GM23338 (cell line): ENCODE data around the gene FLNC. TPM values are rescaled to one million over a fixed set of nuclear protein-coding genes. Genes with fewer than 3 reads are reported as not detected.

ENCODE experiments used
- ATAC-seq: fragments of 200-7000 bp; cut with Tn5 transposase; 3 replicates; pipeline ENCODE4 v1.9.1; 2020
- DNase-seq: peaks from one replicate; pipeline ENCODE4 v3.0.0-alpha.2; 2015; ENCODE audit warnings: low spot score
- H2AFZ ChIP-seq: fragments of 200-600 bp; sonication (generic); 2 replicates; pipeline ENCODE4 v1.8.0; 2016; ENCODE audit warnings: antibody characterized with exemption, mild to moderate bottlenecking, moderate library complexity
- H3F3A ChIP-seq: fragments of 200-600 bp; sonication (generic); replicated peaks from 2 replicates; pipeline ENCODE4 v1.8.0; 2017; ENCODE audit warnings: antibody characterized with exemption, mixed run types, low read depth
- H3K27ac ChIP-seq: fragments of 200-600 bp; sonication (generic); 2 replicates; pipeline ENCODE4 v1.6.1; 2016; ENCODE audit warnings: low read depth
- H3K27me3 ChIP-seq: fragments of 200-600 bp; sonication (generic); 2 replicates; pipeline ENCODE4 v1.8.0; 2016; ENCODE audit warnings: mild to moderate bottlenecking, mixed run types, moderate library complexity; ENCODE audit not compliant: insufficient read depth
- H3K36me3 ChIP-seq: fragments of 200-600 bp; sonication (generic); 2 replicates; pipeline ENCODE4 v1.8.0; 2016; ENCODE audit warnings: mild to moderate bottlenecking; ENCODE audit not compliant: insufficient read depth
- H3K4me1 ChIP-seq: fragments of 200-600 bp; sonication (generic); 2 replicates; pipeline ENCODE4 v1.8.0; 2016; ENCODE audit warnings: mild to moderate bottlenecking, moderate library complexity; ENCODE audit not compliant: insufficient read depth
- H3K4me2 ChIP-seq: fragments of 200-600 bp; sonication (generic); 2 replicates; pipeline ENCODE4 v1.7.1; 2017; ENCODE audit warnings: mixed run types
- H3K4me3 ChIP-seq: fragments of 200-600 bp; sonication (generic); 2 replicates; pipeline ENCODE4 v1.6.1; 2016; ENCODE audit warnings: mixed run types
- H3K79me2 ChIP-seq: fragments of 200-600 bp; sonication (generic); replicated peaks from 2 replicates; pipeline ENCODE4 v1.8.0; 2017; ENCODE audit warnings: mild to moderate bottlenecking; ENCODE audit not compliant: insufficient read depth
- H3K9me2 ChIP-seq: fragments of 200-600 bp; sonication (generic); 2 replicates; pipeline ENCODE4 v1.8.0; 2017; ENCODE audit not compliant: insufficient read depth
- H4K20me1 ChIP-seq: fragments of 200-600 bp; sonication (generic); replicated peaks from 2 replicates; pipeline ENCODE4 v1.8.0; 2017; ENCODE audit warnings: mild to moderate bottlenecking; ENCODE audit not compliant: insufficient read depth
- H3K27ac Mint-ChIP-seq: 2 replicates; pipeline ENCODE4 v1.8.0; 2020; ENCODE audit warnings: inconsistent platforms, mild to moderate bottlenecking, moderate library complexity, mixed read lengths
- H3K27me3 Mint-ChIP-seq: 3 replicates; pipeline ENCODE4 v1.8.0; 2022; ENCODE audit warnings: low read depth, mild to moderate bottlenecking, moderate library complexity, mixed read lengths, inconsistent platforms; ENCODE audit not compliant: insufficient read depth, poor library complexity
- H3K36me3 Mint-ChIP-seq: 3 replicates; pipeline ENCODE4 v1.8.0; 2021; ENCODE audit warnings: low read depth, mild to moderate bottlenecking, inconsistent platforms, moderate library complexity, mixed read lengths
- H3K4me1 Mint-ChIP-seq: 3 replicates; pipeline ENCODE4 v1.8.0; 2020; ENCODE audit warnings: mild to moderate bottlenecking, inconsistent platforms, mixed read lengths
- H3K4me3 Mint-ChIP-seq: 3 replicates; pipeline ENCODE4 v1.8.0; 2021; ENCODE audit warnings: moderate library complexity, mild to moderate bottlenecking, inconsistent platforms, mixed read lengths
- H3K9me3 Mint-ChIP-seq: 3 replicates; pipeline ENCODE4 v1.8.0; 2020; ENCODE audit warnings: moderate library complexity, mild to moderate bottlenecking, inconsistent platforms, mixed read lengths
- CREB1 ChIP-seq: fragments of 250-450 bp; sonication (Bioruptor Pico); IDR thresholded peaks from 2 replicates; pipeline ENCODE4 v1.5.0; 2020; ENCODE audit warnings: low read depth, mild to moderate bottlenecking, moderate library complexity
- ZNF331 ChIP-seq: fragments of 250-450 bp; sonication (Bioruptor Pico); IDR thresholded peaks from 2 replicates; pipeline ENCODE4 v1.5.0; 2020; ENCODE audit warnings: low read depth, mild to moderate bottlenecking, moderate library complexity
- polyA plus RNA-seq: library from polyadenylated mRNA; unstranded; fragments of >200 nt; fragmentation: Nextera tagmentation; extraction: Ambion mirVana; gene quantifications from 2 replicates; pipeline ENCODE4 v1.2.1, GENCODE V29; 2016
- total RNA-seq: library from RNA; depleted of rRNA; stranded (reverse); fragments of >200 nt; shearing (Covaris generic); gene quantifications from 2 replicates; pipeline ENCODE4 v1.2.3, GENCODE V29; 2014
- TF ChIP-seq, protein P1 (sequence below): IDR thresholded peaks from one replicate; pipeline ENCODE4 v1.6.1; 2018; ENCODE audit warnings: antibody characterized with exemption; ENCODE audit not compliant: unreplicated experiment
- TF ChIP-seq, protein P2 (sequence below): fragments of 250-450 bp; sonication (Bioruptor Pico); IDR thresholded peaks from 2 replicates; pipeline ENCODE4 v1.5.0; 2020; ENCODE audit warnings: mild to moderate bottlenecking, moderate library complexity
- TF ChIP-seq, protein P3 (sequence below), 2 experiments: fragments of 200-600 bp in 1 of 2; sonication (generic) in 1 of 2; conservative IDR thresholded peaks; 2 replicates each; pipeline versions ENCODE4 v1.5.1 to v1.6.1; 2016 to 2017; ENCODE audit warnings: antibody characterized with exemption in 2 of 2, low read depth in 2 of 2, mild to moderate bottlenecking in 2 of 2, moderate library complexity in 1 of 2
- TF ChIP-seq, protein P4 (sequence below): IDR thresholded peaks from 2 replicates; pipeline ENCODE4 v1.6.1; 2016; ENCODE audit warnings: antibody characterized with exemption

The FLNC gene
- total and polyA plus RNA-seq, 2 experiments from 2014 or later: 0.65 to 11.8 TPM

DNA sequence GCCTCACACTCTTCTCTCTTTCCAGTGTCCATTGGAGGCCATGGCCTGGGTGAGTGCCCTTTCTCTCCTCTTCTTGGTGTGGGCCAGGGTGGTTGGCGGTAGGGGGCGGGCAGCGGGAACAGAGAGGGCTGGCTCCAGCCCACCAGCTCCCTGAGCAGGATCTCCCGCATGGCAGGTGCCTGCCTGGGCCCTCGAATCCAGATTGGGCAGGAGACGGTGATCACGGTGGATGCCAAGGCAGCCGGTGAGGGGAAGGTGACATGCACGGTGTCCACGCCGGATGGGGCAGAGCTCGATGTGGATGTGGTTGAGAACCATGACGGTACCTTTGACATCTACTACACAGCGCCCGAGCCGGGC lies 18.9 kb downstream of the FLNC start:
- no peak overlapping the region for H3K27ac Mint-ChIP-seq
- no peaks in the 10 kb centered on the region for H3K36me3 Mint-ChIP-seq
- Histone ChIP-seq H4K20me1 (no peaks in the 10 kb centered on the region), H2AFZ (no peak overlapping the region), H3K4me3 (no peak overlapping the region), H3K79me2 (no peaks in the 10 kb centered on the region), H3K4me1 (no peaks in the 10 kb centered on the region), H3K36me3 (no peaks in the 10 kb centered on the region), H3F3A (no peaks in the 10 kb centered on the region), H3K27me3 (no peaks in the 10 kb centered on the region), H3K27ac (no peak overlapping the region), H3K9me2 (no peaks in the 10 kb centered on the region), H3K4me2 (no peak overlapping the region)
- no peak for ATAC-seq
- H3K4me3 Mint-ChIP-seq: no peak overlapping the region
- no peaks in the 10 kb centered on the region; the same call in 2 of the 3 replicates for H3K4me1 Mint-ChIP-seq
- TF ChIP-seq, protein P1, sequence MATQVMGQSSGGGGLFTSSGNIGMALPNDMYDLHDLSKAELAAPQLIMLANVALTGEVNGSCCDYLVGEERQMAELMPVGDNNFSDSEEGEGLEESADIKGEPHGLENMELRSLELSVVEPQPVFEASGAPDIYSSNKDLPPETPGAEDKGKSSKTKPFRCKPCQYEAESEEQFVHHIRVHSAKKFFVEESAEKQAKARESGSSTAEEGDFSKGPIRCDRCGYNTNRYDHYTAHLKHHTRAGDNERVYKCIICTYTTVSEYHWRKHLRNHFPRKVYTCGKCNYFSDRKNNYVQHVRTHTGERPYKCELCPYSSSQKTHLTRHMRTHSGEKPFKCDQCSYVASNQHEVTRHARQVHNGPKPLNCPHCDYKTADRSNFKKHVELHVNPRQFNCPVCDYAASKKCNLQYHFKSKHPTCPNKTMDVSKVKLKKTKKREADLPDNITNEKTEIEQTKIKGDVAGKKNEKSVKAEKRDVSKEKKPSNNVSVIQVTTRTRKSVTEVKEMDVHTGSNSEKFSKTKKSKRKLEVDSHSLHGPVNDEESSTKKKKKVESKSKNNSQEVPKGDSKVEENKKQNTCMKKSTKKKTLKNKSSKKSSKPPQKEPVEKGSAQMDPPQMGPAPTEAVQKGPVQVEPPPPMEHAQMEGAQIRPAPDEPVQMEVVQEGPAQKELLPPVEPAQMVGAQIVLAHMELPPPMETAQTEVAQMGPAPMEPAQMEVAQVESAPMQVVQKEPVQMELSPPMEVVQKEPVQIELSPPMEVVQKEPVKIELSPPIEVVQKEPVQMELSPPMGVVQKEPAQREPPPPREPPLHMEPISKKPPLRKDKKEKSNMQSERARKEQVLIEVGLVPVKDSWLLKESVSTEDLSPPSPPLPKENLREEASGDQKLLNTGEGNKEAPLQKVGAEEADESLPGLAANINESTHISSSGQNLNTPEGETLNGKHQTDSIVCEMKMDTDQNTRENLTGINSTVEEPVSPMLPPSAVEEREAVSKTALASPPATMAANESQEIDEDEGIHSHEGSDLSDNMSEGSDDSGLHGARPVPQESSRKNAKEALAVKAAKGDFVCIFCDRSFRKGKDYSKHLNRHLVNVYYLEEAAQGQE: no peak
- H3K27me3 Mint-ChIP-seq: peaks cover 8% of the 10 kb centered on the region
- H3K9me3 Mint-ChIP-seq: no peaks in the 10 kb centered on the region
- no peak for DNase-seq

DNA sequence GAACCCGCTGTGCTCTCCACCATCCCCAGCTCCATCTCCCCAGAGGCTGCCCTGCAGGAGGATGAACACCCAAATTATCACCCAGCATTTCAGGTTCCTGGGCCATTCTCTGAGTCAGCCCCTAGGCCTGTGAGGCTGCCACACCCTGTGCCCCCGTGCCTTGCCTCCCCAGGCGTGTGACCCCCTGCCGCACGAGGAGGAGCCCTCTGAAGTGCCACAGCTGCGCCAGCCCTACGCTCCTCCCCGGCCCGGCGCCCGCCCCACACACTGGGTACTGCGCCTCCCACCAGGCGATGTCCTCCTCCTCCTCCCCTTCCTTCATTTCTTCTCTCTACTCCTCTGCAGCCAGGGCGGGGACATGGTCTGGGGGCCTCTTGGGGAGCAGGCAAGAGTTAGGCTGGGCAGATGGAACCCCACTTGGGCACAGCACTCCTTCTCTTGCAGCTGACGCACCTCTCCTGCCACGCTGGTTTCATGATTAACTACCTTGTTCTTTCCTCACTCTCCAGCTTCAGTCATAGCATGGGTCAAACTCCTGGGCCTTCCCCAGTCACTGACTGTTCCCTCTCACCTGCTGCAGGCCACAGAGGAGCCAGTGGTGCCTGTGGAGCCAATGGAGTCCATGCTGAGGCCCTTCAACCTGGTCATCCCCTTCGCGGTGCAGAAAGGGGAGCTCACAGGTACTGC lies 19.7 kb downstream of the FLNC start:
- H3K36me3 Mint-ChIP-seq: no peaks in the 10 kb centered on the region
- H3K4me3 Mint-ChIP-seq: no peak overlapping the region
- no peaks in the 10 kb centered on the region for H3K9me2 ChIP-seq
- H3K9me3 Mint-ChIP-seq: no peaks in the 10 kb centered on the region
- H3K4me2 ChIP-seq: no peak overlapping the region
- no peaks in the 10 kb centered on the region; the same call in 2 of the 3 replicates for H3K4me1 Mint-ChIP-seq
- no peaks in the 10 kb centered on the region for H3F3A ChIP-seq
- no peaks in the 10 kb centered on the region for H4K20me1 ChIP-seq
- H3K36me3 ChIP-seq: no peaks in the 10 kb centered on the region
- no peaks in the 10 kb centered on the region for H3K79me2 ChIP-seq
- H3K27me3 Mint-ChIP-seq: peaks cover 9% of the 10 kb centered on the region
- ATAC-seq (no peak), DNase-seq (no peak)
- H3K4me1 ChIP-seq: no peaks in the 10 kb centered on the region
- no peaks in the 10 kb centered on the region for H3K27me3 ChIP-seq
- H3K4me3 ChIP-seq: no peak overlapping the region
- no peak overlapping the region for H3K27ac ChIP-seq
- no peak overlapping the region for H2AFZ ChIP-seq
- H3K27ac Mint-ChIP-seq: no peak overlapping the region
- TF ChIP-seq, protein P2, sequence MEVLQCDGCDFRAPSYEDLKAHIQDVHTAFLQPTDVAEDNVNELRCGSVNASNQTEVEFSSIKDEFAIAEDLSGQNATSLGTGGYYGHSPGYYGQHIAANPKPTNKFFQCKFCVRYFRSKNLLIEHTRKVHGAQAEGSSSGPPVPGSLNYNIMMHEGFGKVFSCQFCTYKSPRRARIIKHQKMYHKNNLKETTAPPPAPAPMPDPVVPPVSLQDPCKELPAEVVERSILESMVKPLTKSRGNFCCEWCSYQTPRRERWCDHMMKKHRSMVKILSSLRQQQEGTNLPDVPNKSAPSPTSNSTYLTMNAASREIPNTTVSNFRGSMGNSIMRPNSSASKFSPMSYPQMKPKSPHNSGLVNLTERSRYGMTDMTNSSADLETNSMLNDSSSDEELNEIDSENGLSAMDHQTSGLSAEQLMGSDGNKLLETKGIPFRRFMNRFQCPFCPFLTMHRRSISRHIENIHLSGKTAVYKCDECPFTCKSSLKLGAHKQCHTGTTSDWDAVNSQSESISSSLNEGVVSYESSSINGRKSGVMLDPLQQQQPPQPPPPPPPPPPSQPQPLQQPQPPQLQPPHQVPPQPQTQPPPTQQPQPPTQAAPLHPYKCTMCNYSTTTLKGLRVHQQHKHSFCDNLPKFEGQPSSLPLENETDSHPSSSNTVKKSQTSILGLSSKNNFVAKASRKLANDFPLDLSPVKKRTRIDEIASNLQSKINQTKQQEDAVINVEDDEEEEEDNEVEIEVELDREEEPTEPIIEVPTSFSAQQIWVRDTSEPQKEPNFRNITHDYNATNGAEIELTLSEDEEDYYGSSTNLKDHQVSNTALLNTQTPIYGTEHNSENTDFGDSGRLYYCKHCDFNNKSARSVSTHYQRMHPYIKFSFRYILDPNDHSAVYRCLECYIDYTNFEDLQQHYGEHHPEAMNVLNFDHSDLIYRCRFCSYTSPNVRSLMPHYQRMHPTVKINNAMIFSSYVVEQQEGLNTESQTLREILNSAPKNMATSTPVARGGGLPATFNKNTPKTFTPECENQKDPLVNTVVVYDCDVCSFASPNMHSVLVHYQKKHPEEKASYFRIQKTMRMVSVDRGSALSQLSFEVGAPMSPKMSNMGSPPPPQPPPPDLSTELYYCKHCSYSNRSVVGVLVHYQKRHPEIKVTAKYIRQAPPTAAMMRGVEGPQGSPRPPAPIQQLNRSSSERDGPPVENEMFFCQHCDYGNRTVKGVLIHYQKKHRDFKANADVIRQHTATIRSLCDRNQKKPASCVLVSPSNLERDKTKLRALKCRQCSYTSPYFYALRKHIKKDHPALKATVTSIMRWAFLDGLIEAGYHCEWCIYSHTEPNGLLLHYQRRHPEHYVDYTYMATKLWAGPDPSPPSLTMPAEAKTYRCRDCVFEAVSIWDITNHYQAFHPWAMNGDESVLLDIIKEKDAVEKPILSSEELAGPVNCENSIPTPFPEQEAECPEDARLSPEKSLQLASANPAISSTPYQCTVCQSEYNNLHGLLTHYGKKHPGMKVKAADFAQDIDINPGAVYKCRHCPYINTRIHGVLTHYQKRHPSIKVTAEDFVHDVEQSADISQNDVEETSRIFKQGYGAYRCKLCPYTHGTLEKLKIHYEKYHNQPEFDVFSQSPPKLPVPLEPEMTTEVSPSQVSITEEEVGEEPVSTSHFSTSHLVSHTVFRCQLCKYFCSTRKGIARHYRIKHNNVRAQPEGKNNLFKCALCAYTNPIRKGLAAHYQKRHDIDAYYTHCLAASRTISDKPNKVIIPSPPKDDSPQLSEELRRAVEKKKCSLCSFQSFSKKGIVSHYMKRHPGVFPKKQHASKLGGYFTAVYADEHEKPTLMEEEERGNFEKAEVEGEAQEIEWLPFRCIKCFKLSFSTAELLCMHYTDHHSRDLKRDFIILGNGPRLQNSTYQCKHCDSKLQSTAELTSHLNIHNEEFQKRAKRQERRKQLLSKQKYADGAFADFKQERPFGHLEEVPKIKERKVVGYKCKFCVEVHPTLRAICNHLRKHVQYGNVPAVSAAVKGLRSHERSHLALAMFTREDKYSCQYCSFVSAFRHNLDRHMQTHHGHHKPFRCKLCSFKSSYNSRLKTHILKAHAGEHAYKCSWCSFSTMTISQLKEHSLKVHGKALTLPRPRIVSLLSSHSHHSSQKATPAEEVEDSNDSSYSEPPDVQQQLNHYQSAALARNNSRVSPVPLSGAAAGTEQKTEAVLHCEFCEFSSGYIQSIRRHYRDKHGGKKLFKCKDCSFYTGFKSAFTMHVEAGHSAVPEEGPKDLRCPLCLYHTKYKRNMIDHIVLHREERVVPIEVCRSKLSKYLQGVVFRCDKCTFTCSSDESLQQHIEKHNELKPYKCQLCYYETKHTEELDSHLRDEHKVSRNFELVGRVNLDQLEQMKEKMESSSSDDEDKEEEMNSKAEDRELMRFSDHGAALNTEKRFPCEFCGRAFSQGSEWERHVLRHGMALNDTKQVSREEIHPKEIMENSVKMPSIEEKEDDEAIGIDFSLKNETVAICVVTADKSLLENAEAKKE: no peak
- no peak for TF ChIP-seq ZNF331
- no peak for TF ChIP-seq CREB1 (CRISPR knock-in tag)
- TF ChIP-seq, protein P3, sequence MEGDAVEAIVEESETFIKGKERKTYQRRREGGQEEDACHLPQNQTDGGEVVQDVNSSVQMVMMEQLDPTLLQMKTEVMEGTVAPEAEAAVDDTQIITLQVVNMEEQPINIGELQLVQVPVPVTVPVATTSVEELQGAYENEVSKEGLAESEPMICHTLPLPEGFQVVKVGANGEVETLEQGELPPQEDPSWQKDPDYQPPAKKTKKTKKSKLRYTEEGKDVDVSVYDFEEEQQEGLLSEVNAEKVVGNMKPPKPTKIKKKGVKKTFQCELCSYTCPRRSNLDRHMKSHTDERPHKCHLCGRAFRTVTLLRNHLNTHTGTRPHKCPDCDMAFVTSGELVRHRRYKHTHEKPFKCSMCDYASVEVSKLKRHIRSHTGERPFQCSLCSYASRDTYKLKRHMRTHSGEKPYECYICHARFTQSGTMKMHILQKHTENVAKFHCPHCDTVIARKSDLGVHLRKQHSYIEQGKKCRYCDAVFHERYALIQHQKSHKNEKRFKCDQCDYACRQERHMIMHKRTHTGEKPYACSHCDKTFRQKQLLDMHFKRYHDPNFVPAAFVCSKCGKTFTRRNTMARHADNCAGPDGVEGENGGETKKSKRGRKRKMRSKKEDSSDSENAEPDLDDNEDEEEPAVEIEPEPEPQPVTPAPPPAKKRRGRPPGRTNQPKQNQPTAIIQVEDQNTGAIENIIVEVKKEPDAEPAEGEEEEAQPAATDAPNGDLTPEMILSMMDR (conservative IDR thresholded peaks at IDR 0.05; ENCODE audit: low read depth in 2 of 2): no peak
- TF ChIP-seq, protein P4, sequence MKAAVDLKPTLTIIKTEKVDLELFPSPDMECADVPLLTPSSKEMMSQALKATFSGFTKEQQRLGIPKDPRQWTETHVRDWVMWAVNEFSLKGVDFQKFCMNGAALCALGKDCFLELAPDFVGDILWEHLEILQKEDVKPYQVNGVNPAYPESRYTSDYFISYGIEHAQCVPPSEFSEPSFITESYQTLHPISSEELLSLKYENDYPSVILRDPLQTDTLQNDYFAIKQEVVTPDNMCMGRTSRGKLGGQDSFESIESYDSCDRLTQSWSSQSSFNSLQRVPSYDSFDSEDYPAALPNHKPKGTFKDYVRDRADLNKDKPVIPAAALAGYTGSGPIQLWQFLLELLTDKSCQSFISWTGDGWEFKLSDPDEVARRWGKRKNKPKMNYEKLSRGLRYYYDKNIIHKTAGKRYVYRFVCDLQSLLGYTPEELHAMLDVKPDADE: no peak
